ENCODE data around the gene RNF6. TPM values are rescaled to one million over a fixed set of nuclear protein-coding genes. Genes with fewer than 3 reads are reported as not detected.

The RNF6 gene
- total and polyA plus RNA-seq, 10 of the 15 experiments (the other 5 are each of a cell fraction or from before 2014, with no cell fraction given) = 19.0 to 54.0 (median 33.8) TPM

GRCh38 chr13:26247608-26248007 lies 25.5 kb upstream of the RNF6 start (continued):
- TF ChIP-seq PRDM15 (CRISPR knock-in tag; IDR thresholded peaks at IDR 0.05) (no peak), TCF12 (IDR thresholded peaks at IDR 0.05; ENCODE audit: low read depth, low read length) (no peak), IRF5 (IDR thresholded peaks at IDR 0.05; ENCODE audit: borderline replicate concordance) (no peak), POLR2AphosphoS5 (IDR thresholded peaks at IDR 0.05; ENCODE audit: low read length) (no peak), SPI1 (IDR thresholded peaks at IDR 0.05; ENCODE audit: borderline replicate concordance, insufficient read depth, low read depth, low read length) (no peak)

- 21% methylated on average over 2 of the region's 2 CpGs for WGBS (ENCODE audit: insufficient coverage, insufficient replicate concordance, low lambda C conversion rate, missing lambda C conversion rate)
- Histone ChIP-seq H4K20me1 (ENCODE audit: control insufficient read depth, insufficient read depth) (no peaks in the 10 kb centered on the region), H3K79me2 (ENCODE audit: control insufficient read depth, insufficient read depth, low read length) (no peaks in the 10 kb centered on the region), H3K9me3 (replicated peaks; ENCODE audit: control insufficient read depth, insufficient read depth, low read length) (no peaks in the 10 kb centered on the region), H3K27ac (ENCODE audit: control insufficient read depth, insufficient read depth) (no peak overlapping the region), H3K27me3 (replicated peaks in 1 of 2; ENCODE audit: control insufficient read depth in 2 of 2, insufficient read depth in 2 of 2, low read length in 1 of 2) (no peaks in the 10 kb centered on the region; a peak in 1 of 4 replicates), H3K4me2 (ENCODE audit: control insufficient read depth, insufficient read depth) (no peak overlapping the region), H3K9ac (ENCODE audit: control insufficient read depth, insufficient read depth, low read length) (no peak overlapping the region), H2AFZ (ENCODE audit: control insufficient read depth, low read depth, low read length) (no peak overlapping the region), H3K4me3 (no peak overlapping the region), H3K36me3 (ENCODE audit: control insufficient read depth in 2 of 2, insufficient read depth in 2 of 2, low read length in 1 of 2) (no peaks in the 10 kb centered on the region), H3K4me1 (ENCODE audit: control insufficient read depth, insufficient read depth, low read length) (no peaks in the 10 kb centered on the region)
- intact Hi-C loops (cut with micrococcal nuclease; ENCODE audit: unreplicated experiment) (no loop called here), in situ Hi-C loops (cut with MboI) (no loop called here)
- ChIA-PET POLR2A (interaction anchor here (0.6 kb wide), 1 partner anchor 940 kb away, joined by 4 read pairs; no protein-coding TSS in a partner anchor), RAD21 (ENCODE audit: unreplicated experiment) (no interaction called here), SMC1A (ENCODE audit: uncharacterized antibody, unreplicated experiment) (no interaction called here), CTCF (interaction anchor here (1.6 to 1.8 kb wide), 2 partner anchors 10 to 62 kb away, joined by 5 read pairs; no protein-coding TSS in a partner anchor)
- DNase-seq (ENCODE audit: low read depth, low spot score) (no peak), ATAC-seq (no peak), FAIRE-seq (no peak)
- BruUV-seq (replicated peaks) = no TSS peak
- TF ChIP-seq SMAD5 (IDR thresholded peaks at IDR 0.05; ENCODE audit: low read depth) = no peak
- TF ChIP-seq RAD21 (IDR thresholded peaks at IDR 0.05; ENCODE audit: insufficient read depth, low read depth, low read length) = no peak
- TF ChIP-seq NFIC (IDR thresholded peaks at IDR 0.05; ENCODE audit: low read depth, low read length) = no peak
- no peak for TF ChIP-seq HDAC6 (IDR thresholded peaks at IDR 0.05; ENCODE audit: unreplicated experiment)
- TF ChIP-seq E2F8 (IDR thresholded peaks at IDR 0.05; ENCODE audit: low read depth, partially characterized antibody) = no peak
- no peak for TF ChIP-seq KLF5 (IDR thresholded peaks at IDR 0.05; ENCODE audit: partially characterized antibody)
- no peak for TF ChIP-seq SREBF2 (IDR thresholded peaks at IDR 0.05; ENCODE audit: low read length)
- no peak for TF ChIP-seq KAT2A (conservative IDR thresholded peaks at IDR 0.05; ENCODE audit: control insufficient read depth, low read depth, low read length)
- no peak for TF ChIP-seq ZNF207 (IDR thresholded peaks at IDR 0.05; ENCODE audit: borderline replicate concordance)
- no peak for TF ChIP-seq TAF1 (IDR thresholded peaks at IDR 0.05; ENCODE audit: borderline replicate concordance, low read depth, low read length)
- TF ChIP-seq IKZF1 (conservative IDR thresholded peaks at IDR 0.05) = no peak
These were observed 24.9 kb upstream of the RNF6 start for GRCh38 chr13:26247011-26247410.
